Activated CD4-positive, alpha-beta T cell treated with anti-CD3 and anti-CD28 coated beads, Interleukin-2, amount 50 U/mL, for 1 hour (primary cell): ENCODE data around the gene FRMD7.
"Not testable (repeated sequence)": the region's sequence is repeated elsewhere in the genome, so short reads cannot be mapped to it uniquely, and the experiment has no call there.

Experiments
- DNase-seq: peaks from one replicate; pipeline ENCODE4 v3.0.0-alpha.2; 2020

FRMD7 gene

GRCh38 chrX:132092439-132093065 lies 35.3 kb downstream of the FRMD7 start:
- DNase-seq: peak; percentile 42

GRCh38 chrX:132090403-132091159 lies 37.2 kb downstream of the FRMD7 start:
- no peak for DNase-seq

GRCh38 chrX:132088864-132089263 lies 39.0 kb downstream of the FRMD7 start:
- DNase-seq: no peak

- no peak for DNase-seq
Measured at GRCh38 chrX:132086672-132087071, 41.1 kb downstream of the FRMD7 start.

DNA sequence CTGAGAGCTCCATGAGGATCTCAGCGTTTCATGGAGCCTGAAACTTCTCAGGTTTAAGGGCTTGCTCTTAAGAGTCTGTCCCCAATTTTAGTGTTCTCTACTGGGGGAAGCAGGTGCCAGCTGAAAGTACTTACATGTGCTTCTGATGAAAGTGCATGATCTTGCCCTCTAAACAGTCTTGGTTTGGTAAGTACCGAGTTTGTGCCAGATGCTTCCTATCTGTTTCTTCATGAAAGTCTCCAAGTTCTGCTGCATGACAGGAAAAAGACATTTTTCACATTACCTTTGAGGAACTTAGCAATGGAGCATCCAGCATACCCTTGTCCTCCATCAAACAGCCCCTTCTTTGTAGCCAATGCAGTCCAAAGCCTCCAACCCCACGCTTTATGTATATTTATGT lies 42.0 kb downstream of the FRMD7 start:
- no peak for DNase-seq

DNA sequence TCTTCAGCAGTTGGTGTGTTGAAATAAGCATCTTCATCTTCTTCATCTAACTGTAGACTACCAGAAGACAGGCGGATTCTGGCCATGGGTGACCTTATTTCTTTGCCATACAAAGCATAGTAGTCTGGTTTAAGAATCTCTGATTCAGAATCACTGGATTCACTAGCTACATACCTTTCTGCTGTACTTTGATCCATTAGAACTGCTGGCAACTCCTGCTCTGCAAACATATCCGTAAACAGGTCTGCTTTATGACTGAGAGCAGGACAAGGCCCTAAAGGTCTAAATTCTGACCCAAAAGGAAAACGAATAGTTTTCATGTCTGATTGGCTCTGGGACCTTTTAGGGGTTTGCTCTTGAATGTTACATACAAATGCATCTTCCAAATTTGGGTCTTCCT lies 49.9 kb downstream of the FRMD7 start:
- no peak for DNase-seq

- no peak for DNase-seq
Measured at GRCh38 chrX:132077414-132077813, 50.4 kb downstream of the FRMD7 start.

- no peak for DNase-seq
Measured at GRCh38 chrX:132071254-132071653, 56.6 kb downstream of the FRMD7 start.

DNA sequence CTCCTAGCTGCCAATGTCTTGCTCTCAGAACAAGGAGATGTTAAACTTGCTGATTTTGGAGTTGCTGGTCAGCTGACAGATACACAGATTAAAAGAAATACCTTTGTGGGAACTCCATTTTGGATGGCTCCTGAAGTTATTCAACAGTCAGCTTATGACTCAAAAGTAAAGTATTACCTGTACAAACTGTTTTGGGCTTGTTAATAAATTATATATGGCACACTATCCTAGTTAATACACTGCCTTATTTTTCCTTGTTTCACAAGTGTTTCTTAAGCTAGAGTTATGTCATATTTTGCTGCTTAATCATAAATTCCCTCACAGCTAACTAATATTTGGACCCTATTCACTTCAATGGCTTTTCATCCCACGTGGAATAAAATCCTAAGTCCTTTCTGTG lies 59.4 kb downstream of the FRMD7 start:
- DNase-seq: no peak

DNA sequence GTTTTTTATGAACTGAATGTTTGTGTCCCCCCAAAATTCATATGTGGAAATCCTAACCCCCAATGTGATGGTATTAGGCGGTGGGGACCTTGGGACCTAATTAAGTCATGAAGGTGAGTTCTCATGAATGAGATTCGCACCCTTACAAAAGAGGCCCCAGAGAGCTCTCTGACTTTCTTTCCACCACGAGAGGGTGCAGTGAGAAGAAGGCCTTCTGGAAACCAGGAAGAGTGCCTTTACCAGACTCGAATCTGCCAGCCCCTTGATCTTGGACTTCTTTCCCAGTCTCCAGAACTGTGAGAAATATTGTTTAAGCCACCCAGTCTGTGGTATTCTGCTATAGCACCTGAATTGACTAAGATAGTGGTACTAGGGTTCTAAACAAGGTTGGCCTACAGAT lies 64.0 kb downstream of the FRMD7 start:
- no peak for DNase-seq

GRCh38 chrX:132063334-132063733 lies 64.5 kb downstream of the FRMD7 start:
- no peak for DNase-seq

DNA sequence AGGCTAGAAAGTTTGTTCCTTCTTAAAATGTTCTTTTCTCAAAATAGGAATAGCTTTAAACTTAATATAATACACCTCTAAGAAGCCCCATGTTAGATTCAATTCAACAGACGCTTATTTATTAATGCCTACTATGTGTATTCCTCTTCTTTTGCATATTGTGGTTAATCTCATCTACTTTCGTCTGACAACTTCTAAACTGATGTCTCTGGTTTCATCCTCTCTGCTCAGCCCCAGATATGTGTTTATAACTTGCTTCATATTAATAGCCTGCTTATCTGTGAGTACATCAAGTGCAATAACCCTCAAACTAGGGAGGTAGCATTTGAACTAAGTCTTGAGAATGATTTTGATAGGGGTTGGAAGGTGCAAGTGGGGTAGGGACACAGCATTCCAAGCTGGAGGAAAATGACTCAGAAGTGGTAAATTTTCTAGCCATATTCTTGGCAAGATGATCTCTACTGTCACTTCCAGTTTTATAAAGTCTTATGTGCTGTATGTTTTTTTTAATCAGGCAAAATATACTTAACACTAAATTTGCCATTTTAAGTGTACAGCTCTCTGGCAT lies 67.8 kb downstream of the FRMD7 start:
- no peak for DNase-seq

- DNase-seq: no peak
Measured at GRCh38 chrX:132058975-132059374, 68.8 kb downstream of the FRMD7 start.

DNA sequence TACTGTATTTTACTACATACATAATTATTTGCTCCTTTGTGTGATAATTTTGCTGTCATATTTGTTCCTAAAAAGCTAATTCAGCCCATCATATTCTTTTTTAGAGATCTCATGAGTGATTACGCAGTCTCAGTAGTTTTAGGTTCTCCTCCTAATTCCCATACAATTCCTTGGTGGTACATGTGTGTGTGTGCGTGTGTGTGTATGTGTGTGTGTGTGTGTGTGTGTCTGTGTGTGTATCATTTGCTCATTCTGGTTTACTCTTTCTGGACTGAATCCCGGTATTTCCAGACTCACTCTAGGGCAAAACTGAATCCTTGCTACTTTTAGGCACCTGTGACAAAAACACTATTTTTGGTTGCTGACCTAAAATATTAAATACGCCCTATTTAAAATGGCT lies 69.8 kb downstream of the FRMD7 start:
- DNase-seq: no peak

DNA sequence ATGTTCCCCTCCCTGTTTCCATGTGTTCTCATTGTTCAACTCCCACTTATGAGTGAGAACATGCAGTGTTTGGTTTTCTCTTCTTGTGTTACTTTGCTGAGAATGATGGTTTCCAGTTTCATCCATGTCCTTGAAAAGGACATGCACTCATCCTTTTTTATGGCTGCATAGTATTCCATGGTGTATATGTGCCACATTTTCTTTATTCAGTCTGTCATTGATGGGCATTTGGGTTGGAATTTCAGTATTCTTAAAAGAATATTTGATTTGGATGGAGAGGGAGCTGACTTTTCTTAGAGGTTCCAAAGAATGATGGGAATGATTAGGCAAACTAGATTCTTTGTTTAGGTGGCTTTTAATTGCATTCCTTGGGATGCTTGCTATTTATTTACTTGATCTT lies 76.0 kb downstream of the FRMD7 start:
- not testable (repeated sequence) for DNase-seq

GRCh38 chrX:132046533-132046932 lies 81.3 kb downstream of the FRMD7 start:
- DNase-seq: no peak

- no peak for DNase-seq
Measured at GRCh38 chrX:132045456-132045855, 82.4 kb downstream of the FRMD7 start.

DNA sequence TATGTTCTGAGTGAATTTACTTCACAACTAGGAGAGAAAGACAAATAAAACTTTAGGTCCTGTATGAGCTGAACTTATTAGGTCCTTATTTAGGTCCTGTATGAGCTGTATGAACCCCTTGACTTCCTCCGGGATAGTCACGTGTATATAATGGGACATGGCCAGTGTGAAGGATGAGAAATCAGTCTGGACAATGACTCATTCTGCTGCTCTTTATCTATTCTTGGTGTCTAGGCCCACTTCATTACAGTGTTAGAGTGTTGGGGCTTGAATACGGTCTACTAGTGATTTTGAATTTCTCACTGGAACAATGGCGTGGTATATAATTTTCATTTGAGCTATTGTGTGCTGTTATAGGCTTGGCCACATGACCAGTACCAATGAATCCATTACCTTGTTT lies 82.9 kb downstream of the FRMD7 start:
- no peak for DNase-seq

DNA sequence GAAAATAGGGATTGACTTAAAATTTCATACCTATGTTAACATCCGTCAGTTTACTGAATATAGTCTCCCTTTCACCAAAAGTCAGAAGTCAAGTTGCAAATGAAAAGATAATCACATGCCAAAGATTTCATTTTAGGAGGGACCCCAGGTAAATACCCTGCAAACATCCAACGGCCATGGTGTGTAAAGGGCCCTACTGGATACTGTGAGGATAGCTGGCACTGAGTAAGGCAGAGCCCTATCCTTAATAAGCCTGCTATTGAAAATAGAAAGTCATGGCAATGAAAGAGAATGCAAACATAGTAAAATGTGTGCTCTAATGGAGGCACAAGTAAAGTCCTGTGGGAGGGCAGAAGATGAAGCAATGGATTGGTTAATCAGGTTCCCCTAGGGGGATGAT lies 83.8 kb downstream of the FRMD7 start:
- DNase-seq: no peak

DNA sequence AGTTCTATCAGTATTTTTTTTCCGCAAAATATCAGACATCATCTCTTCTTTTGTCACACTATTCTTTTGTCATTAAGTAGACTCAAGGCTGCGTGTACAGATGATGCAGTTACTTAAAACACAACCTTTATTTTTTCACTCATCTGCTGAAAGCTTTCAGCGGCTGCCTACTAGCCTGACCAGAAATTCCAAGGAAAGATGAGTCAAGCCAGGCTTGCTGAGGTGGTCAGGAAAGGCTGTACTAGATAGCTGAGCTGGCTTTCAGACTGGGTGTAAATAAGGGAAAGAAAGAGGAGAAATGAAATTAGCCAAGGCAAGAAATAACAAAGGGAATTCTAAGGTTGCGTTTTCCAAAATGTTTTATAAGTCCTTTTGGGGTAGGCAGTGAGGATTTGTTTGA lies 86.8 kb downstream of the FRMD7 start:
- no peak for DNase-seq

- DNase-seq: no peak
Measured at GRCh38 chrX:132040066-132040465, 87.8 kb downstream of the FRMD7 start.

GRCh38 chrX:132037479-132037993 lies 90.3 kb downstream of the FRMD7 start:
- DNase-seq: no peak

DNA sequence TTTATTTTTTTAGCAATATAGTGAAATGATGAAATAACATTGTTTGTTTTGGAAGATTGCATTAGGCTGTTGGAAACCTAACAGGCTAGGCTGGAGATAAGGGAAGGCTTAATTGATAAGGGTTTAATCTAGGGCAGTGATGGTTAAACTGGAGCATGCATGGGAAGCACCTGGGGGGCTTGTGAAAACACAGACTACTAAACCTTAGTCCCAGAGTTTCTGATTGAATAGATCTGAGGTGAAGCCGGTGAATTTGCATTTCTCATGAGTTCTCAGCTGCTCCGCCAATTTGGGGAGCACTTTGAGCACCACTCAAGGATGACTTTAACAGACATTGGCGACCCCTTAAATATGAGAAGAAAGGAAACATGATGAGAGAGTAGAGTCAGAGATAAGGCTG lies 93.2 kb downstream of the FRMD7 start:
- DNase-seq: no peak

GRCh38 chrX:132033166-132033565 lies 94.7 kb downstream of the FRMD7 start:
- DNase-seq: no peak
